Lung (tissue), 12 donors: ENCODE results near the gene ATF7IP. TPM values are rescaled to one million over a fixed set of nuclear protein-coding genes. Genes with fewer than 3 reads are reported as not detected.

Source experiments
- ATAC-seq: fragments of 200-7000 bp; cut with Tn5 transposase; one replicate; pipeline ENCODE4 v1.9.1; 2020; ENCODE audit warnings: moderate number of reproducible peaks; ENCODE audit not compliant: insufficient read depth, low FRiP score
- DNase-seq, 3 donors: peaks; one replicate each; pipeline ENCODE4 v3.0.0-alpha.2; 2013 to 2017
- H3K27ac ChIP-seq, 2 donors: one replicate each; pipeline ENCODE4 v1.5.1; 2013; ENCODE audit warnings: mild to moderate bottlenecking in 2 of 2, moderate library complexity in 2 of 2, control low read depth in 1 of 2, inconsistent platforms in 1 of 2, low read depth in 1 of 2, low read length in 1 of 2
- H3K27me3 ChIP-seq, 3 donors: one replicate each; pipeline ENCODE4 v1.5.1; 2013; ENCODE audit warnings: low read length in 2 of 3; ENCODE audit not compliant: control insufficient read depth in 3 of 3, insufficient read depth in 3 of 3
- H3K36me3 ChIP-seq, 4 donors: one replicate each; pipeline ENCODE4 v1.5.1; 2013; ENCODE audit warnings: low read length in 4 of 4, mild to moderate bottlenecking in 1 of 4, moderate library complexity in 1 of 4; ENCODE audit not compliant: control insufficient read depth in 4 of 4, insufficient read depth in 4 of 4
- H3K4me1 ChIP-seq, 5 donors: one replicate each; pipeline ENCODE4 v1.5.1; 2013; ENCODE audit warnings: low read length in 5 of 5, mild to moderate bottlenecking in 2 of 5, moderate library complexity in 1 of 5; ENCODE audit not compliant: control insufficient read depth in 5 of 5, insufficient read depth in 5 of 5
- H3K4me3 ChIP-seq: one replicate; pipeline ENCODE4 v1.5.1; 2013; ENCODE audit warnings: mild to moderate bottlenecking, control low read depth, moderate library complexity
- H3K9ac ChIP-seq, 2 donors: one replicate each; pipeline ENCODE4 v1.5.1; 2013; ENCODE audit warnings: low read length in 2 of 2, control low read depth in 1 of 2; ENCODE audit not compliant: insufficient read depth in 1 of 2
- H3K9me3 ChIP-seq, 4 donors: one replicate each; pipeline ENCODE4 v1.5.1; 2013; ENCODE audit warnings: low read length in 3 of 4, mild to moderate bottlenecking in 1 of 4, moderate library complexity in 1 of 4; ENCODE audit not compliant: control insufficient read depth in 4 of 4, insufficient read depth in 3 of 4
- CTCF ChIP-seq: IDR thresholded peaks from 2 replicates; pipeline ENCODE4 v1.5.1; 2012; ENCODE audit warnings: mild to moderate bottlenecking; ENCODE audit errors: control extremely low read depth, extremely low read depth
- WGBS, 2 donors: extraction: QIAGEN DNeasy Blood & Tissue Kit; methylation state at CpG; one replicate each; pipeline ENCODE4 v1.1.7; 2013; 5-methylcytosine and 5-hydroxymethylcytosine counted together
- polyA plus RNA-seq, 2 donors: library from polyadenylated mRNA; stranded (reverse); fragments of 200-250 nt; gene quantifications; one replicate each; pipeline ENCODE4 v1.2.1, GENCODE V29; 2013
- total RNA-seq, 2 donors: library from RNA; depleted of rRNA in 1 of 2; stranded (reverse); fragments of >200 nt in 1 of 2; gene quantifications; one replicate each; pipeline ENCODE4 v1.2.1, GENCODE V29; 2014 to 2021
- donor health status: control.
- donor health status: control.
- donor health status: Bipolar disorder and iron deficiency.
- donor health status: healthy.
- donor health status: DM: yes; HTN: yes; CAD: no.

ATF7IP gene
- total and polyA plus RNA-seq, 4 donors: 6.9 to 122 (median 33.1) TPM

GRCh38 chr12:14390870-14391530 is 25.5 kb downstream of the ATF7IP start:
- Histone ChIP-seq H3K4me1 (peaks cover 0 to 22% (median 6%) of the 10 kb centered on the region in 5 donors), H3K27ac (peak overlapping the region in 1 of 2 donors; percentile 33)
- DNase-seq: peak in 1 of 3 donors; percentile 27

GRCh38 chr12:14393751-14394150 is 28.3 kb downstream of the ATF7IP start:
- WGBS, 2 donors: 52 to 65% methylated on average over 1 of the region's 1 CpG

More at GRCh38 chr12:14390870-14391530, 25.5 kb downstream of the ATF7IP start:
- ATAC-seq: no peak
- H3K9me3 ChIP-seq: peaks cover 0 to 3% (median under 1%) of the 10 kb centered on the region in 4 donors
- H3K36me3 ChIP-seq: peaks cover 0 to 6% (median 1%) of the 10 kb centered on the region in 4 donors
- 31 to 42% methylated on average over 3 of the region's 3 CpGs for WGBS, 2 donors
- TF ChIP-seq CTCF: no peak
- no peak overlapping the region for H3K4me3 ChIP-seq
- H3K27me3 ChIP-seq: no peaks in the 10 kb centered on the region
- H3K9ac ChIP-seq: peak overlapping the region in 1 of 2 donors; percentile 23

GRCh38 chr12:14394317-14395073 is 29.0 kb downstream of the ATF7IP start:
- Histone ChIP-seq H3K4me1 (peaks cover 0 to 26% (median 8%) of the 10 kb centered on the region in 5 donors), H3K9ac (peak overlapping the region in 1 of 2 donors; percentile 84), H3K9me3 (peaks cover 0 to 2% (median under 1%) of the 10 kb centered on the region in 4 donors), H3K27me3 (no peaks in the 10 kb centered on the region), H3K27ac (peak overlapping the region in 1 of 2 donors; percentile 40), H3K36me3 (peaks cover 0 to 6% (median 2%) of the 10 kb centered on the region in 4 donors), H3K4me3 (no peak overlapping the region)
- DNase-seq (peak; percentile 46 to 95 (median 90)), ATAC-seq (peak; percentile 58)
- WGBS, 2 donors: 4 to 12% methylated on average over 3 of the region's 3 CpGs
- no peak for TF ChIP-seq CTCF

More at GRCh38 chr12:14393751-14394150, 28.3 kb downstream of the ATF7IP start:
- H3K4me3 ChIP-seq: no peak overlapping the region
- ATAC-seq (no peak), DNase-seq (no peak)
- H3K36me3 ChIP-seq: peaks cover 0 to 6% (median 1%) of the 10 kb centered on the region in 4 donors
- no peaks in the 10 kb centered on the region for H3K27me3 ChIP-seq
- H3K4me1 ChIP-seq: peaks cover 0 to 26% (median 8%) of the 10 kb centered on the region in 5 donors
- H3K27ac ChIP-seq: no peak overlapping the region
- no peaks in the 10 kb centered on the region for H3K9me3 ChIP-seq
- TF ChIP-seq CTCF: no peak
- no peak overlapping the region for H3K9ac ChIP-seq
